ENCODE measurements around the gene PCSK2.

Gene PCSK2

DNA sequence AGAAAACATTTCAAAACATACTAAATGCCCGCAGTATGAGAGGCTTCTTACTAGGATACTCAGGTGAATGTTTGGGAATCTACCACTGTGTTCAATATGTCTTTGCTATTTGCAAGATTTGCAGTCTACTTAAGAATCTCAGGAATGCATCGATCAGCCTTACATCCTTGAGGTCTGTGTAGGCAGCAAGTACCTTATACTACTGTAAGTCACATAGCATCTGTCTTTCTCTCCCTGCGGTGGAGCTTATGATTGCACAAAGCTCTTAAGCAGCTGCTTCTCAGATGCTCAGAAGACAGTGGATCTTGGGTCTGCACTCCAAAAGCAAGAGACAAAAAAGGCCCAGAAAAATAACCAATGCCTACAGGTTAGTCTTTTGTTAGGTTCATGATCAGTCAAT is 21.4 kb downstream of the PCSK2 start:
- no peak for DNase-seq (ENCODE audit: low read depth in 3 of 3)

DNA sequence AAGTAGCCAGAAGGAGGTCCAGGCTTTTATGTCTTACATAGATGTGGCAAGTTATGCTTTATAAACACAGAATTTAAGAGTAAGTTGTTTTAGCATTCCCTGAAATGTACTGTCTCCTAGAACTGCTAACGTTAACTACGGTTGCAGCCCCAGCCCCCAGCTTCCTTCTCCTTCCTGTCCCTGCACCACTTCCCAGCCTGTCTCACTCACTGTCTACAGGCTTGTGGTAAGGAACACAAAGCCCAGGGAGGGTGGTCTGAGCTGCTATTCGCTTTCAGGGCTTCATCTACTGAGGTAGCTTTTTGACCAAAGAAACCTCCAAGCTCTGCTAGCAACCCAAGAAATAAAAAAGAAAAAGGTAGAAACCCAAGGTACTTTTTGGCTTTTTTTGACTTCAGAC is 35.9 kb downstream of the PCSK2 start:
- DNase-seq (ENCODE audit: low read depth in 3 of 3) = no peak

DNA sequence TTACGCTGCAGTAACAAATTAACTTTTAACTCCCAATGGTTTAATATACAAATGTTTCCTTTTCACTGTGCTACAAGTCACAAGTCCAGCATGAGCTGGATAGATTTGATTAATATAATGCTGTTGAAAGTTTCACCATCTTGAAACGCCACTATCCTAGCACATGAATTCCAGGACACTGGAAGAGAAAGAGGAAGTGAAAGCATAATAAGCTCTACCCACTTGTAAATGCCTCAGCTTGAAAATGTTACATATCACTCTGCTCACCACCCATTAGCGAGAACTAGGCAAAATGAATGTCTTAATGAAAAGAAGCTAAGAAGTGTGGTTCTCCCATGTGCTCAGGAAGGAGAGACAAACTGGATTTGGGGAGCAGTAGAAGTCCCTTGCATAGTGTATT is 46.9 kb downstream of the PCSK2 start:
- DNase-seq (ENCODE audit: low read depth in 3 of 3) = no peak

DNA sequence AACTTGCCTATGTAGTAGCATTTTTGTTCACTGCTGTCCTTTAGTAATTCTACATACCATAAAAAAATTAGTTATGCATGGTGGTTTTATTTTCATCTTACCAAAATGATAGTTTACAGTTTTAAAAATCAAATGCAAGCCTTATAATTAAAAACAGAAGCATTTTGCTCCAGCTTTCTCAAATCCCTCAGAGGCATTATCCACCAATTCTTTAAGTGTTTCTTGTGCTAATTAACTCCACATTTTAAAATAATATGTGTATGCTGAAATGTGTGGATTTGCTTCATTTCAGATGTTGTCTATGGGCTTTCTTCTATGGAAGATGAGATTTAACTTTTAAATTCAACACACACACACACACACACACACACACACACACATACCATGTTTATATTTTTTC is 49.3 kb downstream of the PCSK2 start:
- no peak for DNase-seq (ENCODE audit: low read depth in 3 of 3)

DNA sequence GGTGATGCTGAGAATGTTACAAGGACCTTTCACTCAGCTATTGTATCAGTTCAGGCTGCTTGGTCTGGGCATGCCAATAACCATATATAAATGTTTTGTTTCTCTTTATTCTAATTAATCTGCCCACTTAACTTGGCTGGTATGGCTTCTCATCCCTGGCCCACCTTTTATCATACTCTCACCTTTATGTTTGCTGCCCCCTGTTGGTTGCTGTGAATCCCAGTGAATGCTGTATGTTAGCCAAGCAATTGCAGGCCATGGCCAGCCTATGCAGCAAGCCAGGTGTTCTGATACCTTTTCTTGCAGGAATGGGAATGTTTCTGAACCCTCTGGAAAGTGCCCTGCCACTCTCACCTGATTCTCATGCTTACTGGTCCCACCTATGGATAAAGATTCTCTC is 54.6 kb downstream of the PCSK2 start:
- DNase-seq (ENCODE audit: low read depth in 3 of 3) = peak in 1 of 3 donors; percentile 14

DNA sequence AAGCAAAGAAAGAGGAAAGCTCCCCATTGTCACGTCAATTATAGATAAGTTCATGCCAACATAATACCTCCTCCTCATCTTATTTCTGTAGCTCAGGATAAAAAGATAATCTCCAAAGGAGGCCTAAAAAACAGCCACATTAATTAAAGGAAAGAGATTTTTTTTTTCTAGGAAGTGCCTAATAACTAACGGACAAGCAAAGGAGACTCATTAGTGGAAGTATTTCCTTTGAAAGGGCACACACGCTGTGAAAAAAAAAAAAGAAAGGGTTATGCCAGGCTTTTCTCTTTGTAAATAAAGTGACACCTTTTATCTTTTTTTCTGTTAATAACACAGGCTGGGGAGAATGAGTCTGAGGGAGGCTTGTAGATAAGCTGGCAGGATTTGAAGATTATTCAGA is 55.7 kb downstream of the PCSK2 start:
- DNase-seq (ENCODE audit: low read depth in 3 of 3) = no peak

DNA sequence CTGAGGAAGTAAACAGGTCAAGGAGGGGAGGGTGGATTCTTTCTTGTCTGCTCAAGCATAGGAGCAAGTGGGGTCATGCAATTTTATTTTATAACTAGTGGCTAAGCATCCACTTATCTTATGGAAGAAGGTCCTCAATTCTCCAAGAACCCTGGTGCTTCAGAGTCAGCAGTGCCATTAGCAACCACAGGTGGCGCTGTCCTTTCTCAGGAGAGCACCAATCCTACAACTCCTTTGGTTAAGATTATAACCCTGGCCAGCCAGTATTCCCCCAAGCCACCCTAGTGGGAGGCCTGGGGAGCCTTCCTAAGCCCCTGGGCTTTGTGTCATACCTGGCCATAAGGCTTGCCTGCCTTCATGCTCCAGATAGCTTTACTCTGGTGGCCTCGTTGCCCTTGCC is 60.7 kb downstream of the PCSK2 start:
- no peak for DNase-seq (ENCODE audit: low read depth in 3 of 3)

DNA sequence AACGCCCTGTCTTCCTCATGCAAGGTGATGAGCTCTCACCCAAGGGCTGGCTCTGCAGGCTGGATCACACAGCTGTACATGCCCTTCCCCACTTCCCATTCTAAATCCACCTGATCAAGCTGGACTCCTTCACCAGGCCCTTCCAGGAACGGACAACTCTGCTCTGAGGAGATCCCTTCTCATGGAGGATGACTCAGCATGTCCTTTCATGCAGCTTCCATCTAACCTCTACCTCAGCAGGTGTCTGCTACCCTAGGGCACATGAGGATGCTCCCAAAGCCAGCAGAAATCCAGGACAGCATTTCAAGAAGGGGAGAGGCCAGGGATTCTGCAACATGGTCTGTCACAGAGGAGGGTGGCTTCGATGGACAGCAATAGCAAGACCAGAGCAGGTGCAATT is 61.2 kb downstream of the PCSK2 start:
- no peak for DNase-seq (ENCODE audit: low read depth in 3 of 3)

DNA sequence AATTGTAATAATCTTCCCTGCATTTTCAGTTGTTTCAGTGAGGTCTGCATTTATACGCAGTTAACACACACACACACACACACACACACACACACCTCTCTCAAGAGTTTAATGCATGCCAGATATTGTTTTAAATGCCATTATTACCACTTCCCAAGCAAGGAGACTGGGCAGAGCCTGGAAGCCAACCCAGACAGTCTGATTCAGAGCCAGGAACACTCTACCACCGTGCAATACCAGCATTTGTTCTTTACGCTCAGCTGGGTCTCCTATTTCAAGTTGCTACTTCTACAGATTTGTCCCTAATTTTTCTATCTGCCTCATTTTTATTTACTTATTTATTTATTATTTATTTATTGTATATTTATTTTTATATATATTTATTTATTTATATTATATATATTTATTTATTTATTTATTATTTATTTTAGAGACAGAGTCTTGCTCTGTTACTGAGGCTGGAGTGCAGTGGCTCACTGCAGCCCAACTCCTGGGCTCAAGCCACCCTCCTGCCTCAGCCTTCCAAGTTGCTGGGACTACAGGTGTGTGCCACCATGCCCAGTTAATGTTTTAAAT is 68.4 kb downstream of the PCSK2 start:
- no peak for DNase-seq (ENCODE audit: low read depth in 3 of 3)

DNA sequence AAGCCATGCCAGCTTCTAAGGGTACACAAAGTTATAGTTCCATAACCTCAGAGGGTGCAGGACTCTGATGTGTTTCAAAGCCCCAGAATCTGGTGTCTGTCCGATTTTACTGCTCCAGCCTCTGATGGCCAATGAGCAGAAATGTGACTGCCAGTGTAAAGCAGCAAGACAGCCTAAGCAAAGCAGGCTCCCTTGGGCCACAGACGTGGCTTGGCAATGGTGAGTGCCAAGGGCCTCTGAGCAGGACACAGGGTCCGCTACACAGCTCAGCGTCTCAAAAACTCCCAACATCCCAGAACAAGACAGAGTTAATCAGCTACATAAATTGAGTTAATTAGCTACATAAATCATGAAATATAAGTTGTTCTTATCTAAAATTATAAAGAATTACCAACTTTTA is 69.2 kb downstream of the PCSK2 start:
- no peak for DNase-seq (ENCODE audit: low read depth in 3 of 3)

DNA sequence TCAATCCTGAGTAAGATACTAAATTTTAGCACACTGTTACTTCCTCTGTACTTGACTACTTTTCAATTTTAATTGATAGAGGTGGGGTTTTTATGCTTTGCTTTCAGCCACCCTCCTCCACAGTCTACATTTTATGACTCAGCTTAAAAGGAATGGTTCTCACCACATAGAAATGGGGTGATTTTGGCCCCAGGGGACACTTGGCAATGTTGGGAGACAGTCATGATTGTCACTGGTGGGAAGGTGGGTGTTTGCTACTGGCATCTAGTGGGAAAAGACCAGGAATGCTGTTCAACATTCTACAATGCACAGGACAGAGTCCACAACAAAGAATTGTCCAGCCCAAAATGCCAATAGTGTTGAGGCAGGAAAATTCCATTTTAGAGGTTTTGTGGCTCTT is 71.3 kb downstream of the PCSK2 start:
- DNase-seq (ENCODE audit: low read depth in 3 of 3) = no peak

DNA sequence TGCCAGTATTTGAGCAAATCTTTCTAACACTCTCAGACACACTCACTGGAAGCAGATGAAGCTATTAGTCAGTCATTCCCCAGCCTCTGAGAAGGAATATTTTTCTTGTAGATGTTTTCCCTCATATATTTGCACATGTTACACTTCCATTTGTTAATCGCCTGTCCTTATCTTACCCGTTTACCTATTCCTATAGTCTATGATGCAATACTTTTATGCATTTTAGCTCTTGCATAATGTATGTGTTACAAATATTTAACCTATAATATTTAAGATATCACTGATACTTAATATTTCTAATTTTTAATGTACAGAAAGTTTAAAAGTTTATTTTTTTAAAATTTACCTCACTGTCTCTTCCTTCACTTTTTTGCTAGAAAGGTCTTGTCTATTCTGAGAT is 71.9 kb downstream of the PCSK2 start:
- no peak for DNase-seq (ENCODE audit: low read depth in 3 of 3)

DNA sequence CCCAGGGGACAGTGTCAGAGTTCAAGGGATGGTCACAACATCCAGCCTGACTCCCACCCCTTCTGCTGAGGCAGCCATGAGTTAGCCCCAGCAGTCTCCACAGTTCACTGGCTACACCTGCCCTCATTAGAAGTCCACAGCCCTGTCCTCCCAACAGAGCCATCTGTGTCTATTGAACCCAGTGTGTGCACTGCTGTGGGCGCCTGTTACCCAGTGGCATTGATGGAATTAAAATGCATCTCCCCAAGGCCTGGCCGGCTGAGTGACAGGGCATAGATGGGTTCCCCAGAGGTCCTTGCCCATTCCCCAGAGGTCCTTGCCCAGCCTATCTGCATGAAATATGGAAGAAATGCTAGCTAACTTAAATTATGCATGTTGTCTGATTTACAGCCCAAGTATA is 73.3 kb downstream of the PCSK2 start:
- no peak for DNase-seq (ENCODE audit: low read depth in 3 of 3)

DNA sequence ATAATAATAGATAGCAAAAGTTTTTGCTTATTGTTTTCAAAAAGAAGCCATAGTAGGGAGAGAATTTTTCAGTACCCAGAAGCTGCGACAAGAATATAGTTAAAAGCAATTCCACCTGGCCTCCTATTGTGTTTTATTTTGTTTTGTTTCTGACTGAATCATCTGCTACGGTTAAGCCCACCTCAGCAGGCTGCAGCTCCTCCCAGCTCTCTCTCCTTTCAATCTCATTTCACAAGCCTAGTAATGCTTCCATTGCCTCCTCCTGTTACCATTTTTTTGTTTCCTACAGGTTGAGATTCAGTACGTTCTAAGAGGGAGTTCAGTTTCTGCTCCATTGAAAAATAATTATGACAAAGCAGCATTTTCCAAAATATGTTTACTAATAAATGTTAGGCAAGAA is 77.9 kb downstream of the PCSK2 start:
- DNase-seq (ENCODE audit: low read depth in 3 of 3) = no peak

DNA sequence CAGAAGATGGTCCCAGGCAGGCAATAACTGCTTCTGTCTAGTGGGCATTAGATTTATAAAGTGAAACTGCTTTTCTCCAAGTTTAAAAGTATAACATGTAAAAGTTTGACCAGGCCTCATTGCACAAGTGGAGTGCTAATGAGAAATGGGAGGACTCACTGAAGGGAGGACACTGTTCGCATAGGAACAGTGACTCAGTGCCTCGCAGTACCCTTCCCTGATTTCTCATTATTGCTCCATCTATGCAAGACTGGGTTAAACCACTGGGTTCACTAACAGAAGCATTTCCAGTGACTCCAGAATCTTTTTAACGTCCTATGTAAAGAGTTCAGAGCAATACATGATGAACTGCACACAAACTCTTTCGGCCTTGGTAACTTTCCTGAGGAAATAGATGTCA is 79.6 kb downstream of the PCSK2 start:
- no peak for DNase-seq (ENCODE audit: low read depth in 3 of 3)

DNA sequence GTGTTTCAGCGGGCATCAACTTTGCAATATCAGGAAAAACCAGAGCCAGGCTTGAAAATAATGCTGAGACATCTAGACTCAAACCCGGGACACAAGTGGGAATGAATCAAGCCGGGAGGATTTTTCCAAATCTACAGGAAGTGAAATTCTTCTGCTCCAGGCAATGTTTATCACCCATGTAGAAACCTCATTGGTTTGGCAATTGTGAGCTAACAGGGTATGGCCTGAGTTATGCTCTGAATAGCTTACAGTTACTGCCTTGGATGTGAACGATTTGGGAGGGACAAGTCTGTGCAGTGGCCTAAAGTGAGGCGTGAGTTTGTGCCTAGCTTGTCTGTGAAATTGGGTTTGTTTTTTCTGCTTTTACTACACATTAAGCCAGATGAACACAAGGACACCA is 87.4 kb downstream of the PCSK2 start:
- DNase-seq (ENCODE audit: low read depth in 3 of 3) = no peak

DNA sequence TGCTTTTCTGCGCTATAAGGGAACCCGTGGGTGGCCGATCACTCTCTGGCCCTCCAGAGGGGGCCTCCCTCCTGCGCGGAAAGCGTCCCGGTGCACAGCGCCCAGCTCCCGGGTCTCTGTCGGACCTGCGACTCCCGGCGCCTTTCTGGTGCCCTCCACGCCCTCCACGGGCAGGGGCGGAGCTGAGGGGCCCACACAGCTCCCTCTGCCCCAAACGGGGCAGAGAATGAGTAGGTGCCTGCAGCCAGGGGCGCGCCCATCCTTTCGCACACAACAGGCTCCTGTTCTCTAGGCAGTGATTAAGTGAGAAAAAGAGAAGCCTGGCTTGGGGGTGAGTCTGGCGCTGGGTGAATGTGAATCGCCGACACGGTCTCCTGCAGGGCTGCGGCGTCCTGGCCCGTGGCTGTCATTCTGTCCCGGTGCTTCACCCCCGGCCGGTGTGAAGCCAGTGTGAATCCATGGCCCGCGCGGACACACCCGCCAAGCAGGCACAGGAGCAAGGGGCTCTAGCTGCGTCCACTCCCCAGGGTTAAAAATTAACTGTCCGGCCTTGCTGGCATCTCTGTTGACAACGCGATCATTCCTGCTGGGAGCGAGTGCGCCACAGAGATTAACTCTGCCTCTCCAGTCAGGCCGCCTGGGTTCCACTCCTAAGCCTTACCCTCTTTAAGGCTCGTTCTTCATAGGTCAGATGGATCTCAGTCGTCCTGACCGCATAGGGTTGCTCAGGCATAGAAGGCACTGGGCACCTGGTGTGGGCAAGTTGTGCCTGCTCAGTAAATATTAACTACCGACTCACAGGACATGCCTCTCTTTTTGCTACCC is 88.8 kb downstream of the PCSK2 start:
- DNase-seq (ENCODE audit: low read depth in 3 of 3) = no peak

DNA sequence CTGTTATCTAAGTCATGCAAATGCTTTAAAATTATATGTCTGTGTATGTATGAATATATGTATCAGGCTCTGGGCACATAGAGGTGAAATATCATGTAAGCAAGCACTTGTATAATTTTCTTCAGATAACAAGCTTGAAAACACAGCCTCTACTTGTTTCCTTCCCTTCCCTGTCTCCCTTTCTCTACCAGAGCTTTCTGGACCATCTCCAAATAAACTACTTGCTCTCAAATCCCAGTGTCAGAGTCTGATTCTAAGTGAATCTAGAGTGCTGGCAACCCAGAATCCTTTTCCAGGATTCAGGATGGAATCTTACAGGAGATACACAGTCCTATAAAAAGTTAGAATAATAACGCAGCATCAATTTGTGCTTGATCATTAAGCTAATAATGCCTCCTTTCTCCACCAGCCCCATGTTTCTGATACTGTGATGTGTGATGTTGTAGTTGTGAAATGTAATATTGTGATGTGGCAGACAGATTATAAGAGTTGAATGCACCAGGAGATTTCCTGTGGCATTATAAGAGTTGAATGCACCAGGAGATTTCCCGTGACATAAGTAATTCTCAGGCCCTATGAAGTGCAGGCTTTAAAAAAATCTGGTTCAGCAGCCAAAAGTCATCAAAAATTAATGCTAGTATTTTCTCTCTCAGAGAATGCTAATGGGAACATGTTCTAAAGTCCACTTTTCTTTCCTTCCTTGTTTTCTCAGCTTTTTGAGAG is 89.6 kb downstream of the PCSK2 start:
- DNase-seq (ENCODE audit: low read depth in 3 of 3) = no peak

DNA sequence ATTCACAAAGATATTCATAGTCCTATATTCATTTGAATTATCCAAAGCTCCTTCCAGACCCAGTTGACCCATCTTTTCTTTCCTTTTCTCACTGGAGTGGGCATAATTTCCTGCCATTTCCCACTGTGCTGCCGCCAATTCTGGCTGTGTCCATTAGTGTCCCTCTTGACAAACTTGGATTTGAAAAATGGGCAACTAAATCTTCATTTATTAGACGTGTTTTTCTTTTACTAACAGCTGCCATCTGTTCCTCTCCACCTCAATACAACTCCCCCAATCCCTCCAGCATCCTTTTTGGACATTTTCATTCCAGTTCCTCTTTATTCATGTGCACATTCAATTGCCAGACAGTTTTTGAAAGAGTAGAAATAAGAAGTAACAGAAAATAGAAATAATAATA is 90.5 kb downstream of the PCSK2 start:
- DNase-seq (ENCODE audit: low read depth in 3 of 3) = no peak

DNA sequence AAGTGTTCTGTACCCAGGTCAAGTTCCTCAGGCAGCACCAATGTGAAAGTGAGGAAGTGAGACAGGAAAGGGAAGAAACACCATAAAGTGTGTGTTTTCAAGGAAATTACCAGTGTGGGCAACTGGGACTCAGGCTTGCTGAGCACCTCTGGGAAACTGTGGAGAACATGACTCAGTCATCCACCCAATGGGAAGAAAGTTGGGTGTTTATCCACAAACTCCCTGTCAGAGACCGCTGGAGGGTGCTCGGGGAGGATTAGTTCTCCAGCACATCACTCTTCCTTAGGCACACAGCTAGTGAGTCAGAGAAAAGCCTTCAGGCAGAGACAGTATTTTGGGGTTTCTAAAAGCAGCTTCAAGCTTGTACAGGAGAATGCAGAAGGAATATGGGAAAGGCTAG is 93.6 kb downstream of the PCSK2 start:
- DNase-seq (ENCODE audit: low read depth in 3 of 3) = no peak

DNA sequence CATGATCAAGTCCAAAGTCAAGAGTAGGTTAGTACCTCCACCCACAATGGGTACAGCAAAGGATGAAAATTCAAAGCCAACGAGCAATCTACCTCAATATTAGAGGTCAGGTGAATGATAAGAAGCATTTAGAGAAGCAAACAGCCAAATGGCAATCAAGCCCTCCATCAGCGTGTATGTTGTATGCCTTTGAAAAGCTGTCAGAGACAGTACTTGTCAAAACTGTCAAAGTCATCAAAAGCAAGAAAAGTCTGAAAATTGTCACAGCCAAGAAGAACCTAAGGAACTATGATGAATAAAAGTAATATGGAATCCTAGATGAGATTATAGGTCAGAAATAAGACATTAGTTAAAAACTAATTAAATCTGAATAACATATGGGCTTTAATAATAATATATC is 99.3 kb downstream of the PCSK2 start:
- no peak for DNase-seq (ENCODE audit: low read depth in 3 of 3)

DNA sequence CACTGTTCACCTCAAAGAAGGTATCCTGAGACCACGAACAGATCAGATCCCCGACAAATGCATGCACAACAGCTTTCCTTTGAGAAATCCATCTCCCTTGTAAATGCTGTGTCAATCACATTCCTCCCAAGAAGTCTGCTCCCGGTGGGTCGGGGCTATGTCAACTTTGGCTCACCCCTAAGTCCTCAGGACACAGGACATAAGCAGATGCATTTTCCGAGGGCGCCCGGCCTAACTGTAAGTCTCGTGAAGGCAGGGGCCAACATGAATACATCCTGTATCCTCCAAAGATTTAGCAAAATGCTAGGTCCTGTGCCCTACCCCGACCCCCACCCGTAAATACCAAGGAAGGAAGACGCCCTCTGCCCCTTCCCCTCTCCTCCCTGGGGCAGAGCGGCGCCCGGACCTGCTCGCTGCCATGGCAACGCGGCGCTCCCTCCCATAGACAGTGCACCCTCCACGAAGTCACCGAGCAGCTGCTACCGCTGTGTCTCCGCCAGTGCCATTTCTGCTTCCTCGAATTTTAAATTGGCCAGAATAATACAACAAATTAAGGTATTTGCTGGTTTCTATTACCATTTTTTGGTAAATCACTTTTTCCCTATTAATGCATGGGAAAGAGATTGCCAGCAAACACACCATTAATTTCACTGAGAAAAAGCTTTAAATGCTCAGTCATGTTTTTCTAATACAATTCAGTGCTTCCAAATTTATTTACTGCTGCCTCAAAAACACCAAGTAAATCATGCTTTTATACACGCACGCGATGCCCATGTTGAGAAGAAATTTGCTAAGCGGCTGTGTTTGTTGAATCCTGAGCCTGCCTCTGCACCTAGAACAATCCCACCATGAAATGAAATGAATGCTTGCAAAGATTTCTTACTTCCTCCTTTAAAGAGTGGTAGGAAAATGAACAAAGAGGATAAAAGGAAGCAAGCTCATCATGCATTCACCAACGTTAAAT is 100.6 kb downstream of the PCSK2 start:
- no peak for DNase-seq (ENCODE audit: low read depth in 3 of 3)
